CD4-positive, alpha-beta T cell (primary cell): Measurements from ENCODE around the gene LLGL2. TPM values are rescaled to one million over a fixed set of nuclear protein-coding genes. Genes with fewer than 3 reads are reported as not detected.

Experiments
- ATAC-seq: fragments of 200-7000 bp; cut with Tn5 transposase; one replicate; pipeline ENCODE4 v1.10.0; 2022; ENCODE audit warnings: mild to moderate bottlenecking; ENCODE audit not compliant: poor library complexity
- CTCF ChIA-PET: fragments of 350-600 bp; sonication (Branson Sonifier 250); formaldehyde crosslinking; loops from one replicate; lab custom pipeline; 2021; ENCODE audit warnings: antibody characterized with exemption, inconsistent platforms; lab: Charles Lee
- POLR2A ChIA-PET: fragments of 350-600 bp; sonication (Branson Sonifier 250); formaldehyde crosslinking; loops from one replicate; lab custom pipeline; 2021; ENCODE audit warnings: antibody characterized with exemption, inconsistent platforms; lab: Charles Lee
- DNase-seq, 14 experiments: peaks; one replicate each; pipeline ENCODE4 v3.0.0-alpha.2; 2013 to 2020; ENCODE audit warnings: mixed read lengths in 2 of 14
- H3K27ac ChIP-seq, 2 donors: one replicate each; pipeline versions ENCODE4 v1.5.1 to v1.7.0; 2013; ENCODE audit warnings: low read length in 2 of 2, low read depth in 1 of 2, mild to moderate bottlenecking in 1 of 2
- H3K27me3 ChIP-seq, 2 experiments: 1 replicate in 1 of 2; 2 replicates in 1 of 2; pipeline versions ENCODE4 v1.6.1 to v1.7.0; 2013; ENCODE audit warnings: low read length in 2 of 2, control low read depth in 1 of 2, mild to moderate bottlenecking in 1 of 2, moderate library complexity in 1 of 2; ENCODE audit not compliant: insufficient read depth in 2 of 2, control insufficient read depth in 1 of 2
- H3K36me3 ChIP-seq: one replicate; pipeline ENCODE4 v1.6.1; 2013; ENCODE audit warnings: low read length, control low read depth; ENCODE audit not compliant: insufficient read depth
- H3K4me1 ChIP-seq: one replicate; pipeline ENCODE4 v1.6.1; 2013; ENCODE audit warnings: low read length, control low read depth; ENCODE audit not compliant: insufficient read depth
- H3K4me3 ChIP-seq: one replicate; pipeline ENCODE4 v1.5.1; 2013; ENCODE audit warnings: mild to moderate bottlenecking, low read length, moderate library complexity
- H3K9me3 ChIP-seq, 2 experiments: 1 replicate in 1 of 2; 2 replicates in 1 of 2; pipeline versions ENCODE4 v1.6.1 to v1.7.0; 2013; ENCODE audit warnings: low read length in 2 of 2, mild to moderate bottlenecking in 2 of 2, control low read depth in 1 of 2, moderate library complexity in 1 of 2; ENCODE audit not compliant: control insufficient read depth in 1 of 2, insufficient read depth in 1 of 2
- H3K27ac Mint-ChIP-seq: one replicate; pipeline ENCODE4 v1.8.0; 2020; ENCODE audit warnings: mixed read lengths
- H3K27me3 Mint-ChIP-seq: one replicate; pipeline ENCODE4 v1.8.0; 2021; ENCODE audit warnings: mixed read lengths
- H3K36me3 Mint-ChIP-seq: one replicate; pipeline ENCODE4 v1.8.0; 2021; ENCODE audit warnings: low read depth, mixed read lengths
- H3K4me1 Mint-ChIP-seq: one replicate; pipeline ENCODE4 v1.8.0; 2021; ENCODE audit warnings: low read depth, mixed read lengths
- H3K4me3 Mint-ChIP-seq: one replicate; pipeline ENCODE4 v1.8.0; 2020; ENCODE audit warnings: mild to moderate bottlenecking, mixed read lengths
- H3K9me3 Mint-ChIP-seq: one replicate; pipeline ENCODE4 v1.8.0; 2020; ENCODE audit warnings: mixed read lengths
- intact Hi-C, 2 experiments: fragments of 100-400 bp; cut with DNase I in 1 of 2; cut with micrococcal nuclease in 1 of 2; formaldehyde crosslinking; loops; one replicate each; pipeline versions ENCODE4 v1.15.1 to v1.9.0; 2023 to 2025; cut with DNase I, micrococcal nuclease
- total RNA-seq, 174 experiments: library from RNA in 2 of 174; stranded (reverse) in 2 of 174; gene quantifications; one replicate each; pipeline ENCODE4 v1.2.3 and lab custom pipeline; 2021 to 2026
- TF ChIP-seq, protein P1 (sequence below): fragments of 200-600 bp; IDR thresholded peaks from one replicate; pipeline ENCODE4 v1.8.0; 2022; ENCODE audit warnings: antibody characterized with exemption, mild to moderate bottlenecking

LLGL2 gene
- total RNA-seq, 2 experiments from 2014 or later, result 31.2 to 34.2 TPM

DNA sequence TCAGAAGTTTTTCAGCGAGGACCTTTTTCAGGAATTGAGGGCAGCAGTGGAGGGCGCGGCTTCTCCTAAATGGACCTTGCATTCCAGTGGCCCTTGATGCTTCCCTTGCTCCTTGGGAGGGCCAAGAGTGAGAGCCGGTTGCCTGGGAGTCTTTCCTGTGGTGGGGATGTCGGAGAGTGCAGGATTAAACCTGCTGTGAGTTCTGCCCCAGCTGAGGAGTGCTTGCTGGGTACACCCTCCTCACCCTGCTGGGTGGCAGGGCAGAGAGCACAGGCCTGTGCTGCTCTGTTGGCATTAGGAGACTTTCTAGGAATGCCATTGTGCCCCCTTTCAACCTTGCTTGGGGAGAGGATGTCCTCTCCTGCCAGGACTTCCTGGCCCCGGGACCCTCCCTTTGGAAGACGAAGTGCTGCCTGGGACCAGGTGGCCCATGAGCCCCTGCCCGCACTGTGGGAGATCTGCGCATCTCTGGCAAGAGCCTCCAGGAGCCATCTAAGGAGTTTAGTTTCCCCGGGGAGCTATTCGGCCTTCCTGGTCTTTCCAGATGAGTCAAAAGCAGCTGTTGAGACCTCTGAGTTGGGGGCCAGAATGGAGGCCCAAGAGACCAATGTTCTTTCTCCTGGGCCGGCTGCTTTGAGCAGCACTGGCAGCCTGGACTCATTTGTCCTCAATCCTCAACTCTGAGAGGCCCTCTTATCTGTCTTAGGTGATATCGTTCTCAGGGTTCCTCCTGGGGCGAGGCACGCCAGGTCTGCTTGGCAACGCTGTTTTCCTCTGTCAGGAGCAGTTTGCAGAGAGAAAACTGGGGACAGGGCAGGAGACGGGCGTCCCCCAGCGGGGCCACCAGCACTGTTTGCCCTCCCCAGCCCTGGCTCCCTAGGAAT, 5.6 kb downstream of the LLGL2 start:
- intact Hi-C loops, result no loop called here
- Histone ChIP-seq H3K9me3 (no peaks in the 10 kb centered on the region), H3K36me3 (peaks cover 9% of the 10 kb centered on the region), H3K4me1 (peaks cover 37% of the 10 kb centered on the region), H3K27me3 (no peaks in the 10 kb centered on the region), H3K27ac (no peak overlapping the region), H3K4me3 (no peak overlapping the region)
- TF ChIP-seq, protein P1, sequence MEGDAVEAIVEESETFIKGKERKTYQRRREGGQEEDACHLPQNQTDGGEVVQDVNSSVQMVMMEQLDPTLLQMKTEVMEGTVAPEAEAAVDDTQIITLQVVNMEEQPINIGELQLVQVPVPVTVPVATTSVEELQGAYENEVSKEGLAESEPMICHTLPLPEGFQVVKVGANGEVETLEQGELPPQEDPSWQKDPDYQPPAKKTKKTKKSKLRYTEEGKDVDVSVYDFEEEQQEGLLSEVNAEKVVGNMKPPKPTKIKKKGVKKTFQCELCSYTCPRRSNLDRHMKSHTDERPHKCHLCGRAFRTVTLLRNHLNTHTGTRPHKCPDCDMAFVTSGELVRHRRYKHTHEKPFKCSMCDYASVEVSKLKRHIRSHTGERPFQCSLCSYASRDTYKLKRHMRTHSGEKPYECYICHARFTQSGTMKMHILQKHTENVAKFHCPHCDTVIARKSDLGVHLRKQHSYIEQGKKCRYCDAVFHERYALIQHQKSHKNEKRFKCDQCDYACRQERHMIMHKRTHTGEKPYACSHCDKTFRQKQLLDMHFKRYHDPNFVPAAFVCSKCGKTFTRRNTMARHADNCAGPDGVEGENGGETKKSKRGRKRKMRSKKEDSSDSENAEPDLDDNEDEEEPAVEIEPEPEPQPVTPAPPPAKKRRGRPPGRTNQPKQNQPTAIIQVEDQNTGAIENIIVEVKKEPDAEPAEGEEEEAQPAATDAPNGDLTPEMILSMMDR, result no peak
- H3K4me1 Mint-ChIP-seq, result peaks cover 34% of the 10 kb centered on the region
- no peak overlapping the region for H3K27ac Mint-ChIP-seq
- H3K4me3 Mint-ChIP-seq, result no peak overlapping the region
- H3K9me3 Mint-ChIP-seq, result no peaks in the 10 kb centered on the region
- H3K27me3 Mint-ChIP-seq, result no peaks in the 10 kb centered on the region
- ATAC-seq, result no peak
- POLR2A ChIA-PET, result interaction anchor here (0.6 kb wide), 1 partner anchor 252 kb away, joined by 3 read pairs; no protein-coding TSS in a partner anchor
- no peak for DNase-seq
- CTCF ChIA-PET, result no interaction called here
- peaks cover 19% of the 10 kb centered on the region for H3K36me3 Mint-ChIP-seq

DNA sequence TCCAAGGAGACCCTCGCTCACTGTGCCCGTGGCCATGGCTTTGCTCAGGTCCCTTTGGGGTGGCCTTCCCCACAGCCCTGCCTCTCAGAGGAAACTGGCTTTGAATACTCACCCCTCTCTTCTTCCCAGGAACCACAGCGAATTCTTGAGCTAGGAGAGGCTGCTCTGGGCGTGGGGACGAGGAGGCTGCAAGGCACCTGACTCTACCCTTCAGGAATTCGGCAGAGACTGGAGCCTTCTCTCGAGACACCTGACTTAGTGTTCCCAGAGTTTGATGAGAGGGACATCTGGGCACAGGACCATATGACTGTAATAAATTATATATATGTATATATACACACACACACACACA, 6.2 kb downstream of the LLGL2 start:
- peaks cover 9% of the 10 kb centered on the region for H3K36me3 ChIP-seq
- Mint-ChIP-seq H3K9me3 (no peaks in the 10 kb centered on the region), H3K4me3 (no peak overlapping the region), H3K36me3 (peaks cover 19% of the 10 kb centered on the region), H3K27me3 (no peaks in the 10 kb centered on the region), H3K27ac (no peak overlapping the region), H3K4me1 (peaks cover 32% of the 10 kb centered on the region)
- no peaks in the 10 kb centered on the region for H3K9me3 ChIP-seq
- POLR2A ChIA-PET, result interaction anchor here (0.6 to 1.1 kb wide), 2 partner anchors 15 to 251 kb away, joined by 3 to 5 read pairs; partner anchors contain the start of gene TSEN54
- TF ChIP-seq, protein P1, result no peak
- intact Hi-C loops, result no loop called here
- CTCF ChIA-PET, result no interaction called here
- peaks cover 32% of the 10 kb centered on the region for H3K4me1 ChIP-seq
- no peak for DNase-seq
- no peaks in the 10 kb centered on the region for H3K27me3 ChIP-seq
- ATAC-seq, result no peak
- no peak overlapping the region for H3K27ac ChIP-seq
- no peak overlapping the region for H3K4me3 ChIP-seq

DNA sequence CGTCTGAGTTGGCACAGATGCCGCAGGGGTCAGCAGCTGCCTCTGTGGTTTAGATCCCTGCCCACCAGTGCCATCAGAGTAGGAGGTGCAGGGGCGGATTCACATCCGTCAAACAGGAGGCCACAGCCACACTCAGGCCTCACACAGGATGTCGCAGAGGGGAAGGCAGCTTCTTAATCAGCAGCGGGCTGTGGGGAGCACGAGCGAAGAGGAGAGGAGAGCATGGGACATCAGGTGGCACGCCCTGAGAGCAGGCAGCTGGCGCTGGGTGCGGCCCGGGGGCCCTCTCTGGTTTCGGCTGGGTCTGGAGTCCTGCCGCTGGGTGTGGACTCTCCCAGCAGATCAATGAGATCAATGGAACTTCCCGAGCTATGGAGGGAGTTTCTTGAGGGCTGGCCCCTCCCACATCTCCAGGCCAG, 9.6 kb downstream of the LLGL2 start:
- TF ChIP-seq, protein P1, result no peak
- no peaks in the 10 kb centered on the region for H3K27me3 Mint-ChIP-seq
- H3K9me3 Mint-ChIP-seq, result no peaks in the 10 kb centered on the region
- peaks cover 12% of the 10 kb centered on the region for H3K36me3 ChIP-seq
- CTCF ChIA-PET, result interaction anchor here (1.6 kb wide), 1 partner anchor 10 kb away, joined by 6 read pairs; the partner anchor contains the start of gene LLGL2
- H3K4me3 ChIP-seq, result peak overlapping the region; percentile 25
- H3K27ac Mint-ChIP-seq, result peak overlapping the region; percentile 87
- H3K36me3 Mint-ChIP-seq, result peaks cover 16% of the 10 kb centered on the region
- peak in 13 of 14 experiments; percentile 31 to 87 (median 48) for DNase-seq
- no peaks in the 10 kb centered on the region for H3K9me3 ChIP-seq
- H3K27ac ChIP-seq, result peak overlapping the region; percentile 35 to 71
- peak; percentile 96 for ATAC-seq
- H3K4me1 ChIP-seq, result peaks cover 25% of the 10 kb centered on the region
- POLR2A ChIA-PET, result interaction anchor here (0.6 to 2.5 kb wide), 7 partner anchors 9 to 79 kb away, joined by 3 to 16 read pairs (median 5); partner anchors contain the start of genes LLGL2, MYO15B, TMEM94 and TSEN54
- intact Hi-C loops, result no loop called here
- no peaks in the 10 kb centered on the region for H3K27me3 ChIP-seq
- H3K4me1 Mint-ChIP-seq, result peaks cover 26% of the 10 kb centered on the region
- peak overlapping the region; percentile 38 for H3K4me3 Mint-ChIP-seq
